CD4-positive, alpha-beta T cell (primary cell): ENCODE data around the gene DCP1A. TPM values are rescaled to one million over a fixed set of nuclear protein-coding genes. Genes with fewer than 3 reads are reported as not detected.

Source experiments
- ATAC-seq: fragments of 200-7000 bp; cut with Tn5 transposase; one replicate; pipeline ENCODE4 v1.10.0; 2022; ENCODE audit warnings: mild to moderate bottlenecking; ENCODE audit not compliant: poor library complexity
- CTCF ChIA-PET: fragments of 350-600 bp; sonication (Branson Sonifier 250); formaldehyde crosslinking; loops from one replicate; lab custom pipeline; 2021; ENCODE audit warnings: antibody characterized with exemption, inconsistent platforms; lab: Charles Lee
- POLR2A ChIA-PET: fragments of 350-600 bp; sonication (Branson Sonifier 250); formaldehyde crosslinking; loops from one replicate; lab custom pipeline; 2021; ENCODE audit warnings: antibody characterized with exemption, inconsistent platforms; lab: Charles Lee
- DNase-seq, 14 experiments: peaks; one replicate each; pipeline ENCODE4 v3.0.0-alpha.2; 2013 to 2020; ENCODE audit warnings: mixed read lengths in 2 of 14
- H3K27ac ChIP-seq, 2 donors: one replicate each; pipeline versions ENCODE4 v1.5.1 to v1.7.0; 2013; ENCODE audit warnings: low read length in 2 of 2, low read depth in 1 of 2, mild to moderate bottlenecking in 1 of 2
- H3K27me3 ChIP-seq, 2 experiments: 1 replicate in 1 of 2; 2 replicates in 1 of 2; pipeline versions ENCODE4 v1.6.1 to v1.7.0; 2013; ENCODE audit warnings: low read length in 2 of 2, control low read depth in 1 of 2, mild to moderate bottlenecking in 1 of 2, moderate library complexity in 1 of 2; ENCODE audit not compliant: insufficient read depth in 2 of 2, control insufficient read depth in 1 of 2
- H3K36me3 ChIP-seq: one replicate; pipeline ENCODE4 v1.6.1; 2013; ENCODE audit warnings: low read length, control low read depth; ENCODE audit not compliant: insufficient read depth
- H3K4me1 ChIP-seq: one replicate; pipeline ENCODE4 v1.6.1; 2013; ENCODE audit warnings: low read length, control low read depth; ENCODE audit not compliant: insufficient read depth
- H3K4me3 ChIP-seq: one replicate; pipeline ENCODE4 v1.5.1; 2013; ENCODE audit warnings: mild to moderate bottlenecking, low read length, moderate library complexity
- H3K9me3 ChIP-seq, 2 experiments: 1 replicate in 1 of 2; 2 replicates in 1 of 2; pipeline versions ENCODE4 v1.6.1 to v1.7.0; 2013; ENCODE audit warnings: low read length in 2 of 2, mild to moderate bottlenecking in 2 of 2, control low read depth in 1 of 2, moderate library complexity in 1 of 2; ENCODE audit not compliant: control insufficient read depth in 1 of 2, insufficient read depth in 1 of 2
- H3K27ac Mint-ChIP-seq: one replicate; pipeline ENCODE4 v1.8.0; 2020; ENCODE audit warnings: mixed read lengths
- H3K27me3 Mint-ChIP-seq: one replicate; pipeline ENCODE4 v1.8.0; 2021; ENCODE audit warnings: mixed read lengths
- H3K36me3 Mint-ChIP-seq: one replicate; pipeline ENCODE4 v1.8.0; 2021; ENCODE audit warnings: low read depth, mixed read lengths
- H3K4me1 Mint-ChIP-seq: one replicate; pipeline ENCODE4 v1.8.0; 2021; ENCODE audit warnings: low read depth, mixed read lengths
- H3K4me3 Mint-ChIP-seq: one replicate; pipeline ENCODE4 v1.8.0; 2020; ENCODE audit warnings: mild to moderate bottlenecking, mixed read lengths
- H3K9me3 Mint-ChIP-seq: one replicate; pipeline ENCODE4 v1.8.0; 2020; ENCODE audit warnings: mixed read lengths
- CTCF ChIP-seq: fragments of 200-600 bp; IDR thresholded peaks from one replicate; pipeline ENCODE4 v1.8.0; 2022; ENCODE audit warnings: antibody characterized with exemption, mild to moderate bottlenecking
- intact Hi-C, 2 experiments: fragments of 100-400 bp; cut with DNase I in 1 of 2; cut with micrococcal nuclease in 1 of 2; formaldehyde crosslinking; loops; one replicate each; pipeline versions ENCODE4 v1.15.1 to v1.9.0; 2023 to 2025; cut with DNase I, micrococcal nuclease
- total RNA-seq, 174 experiments: library from RNA in 2 of 174; stranded (reverse) in 2 of 174; gene quantifications; one replicate each; pipeline ENCODE4 v1.2.3 and lab custom pipeline; 2021 to 2026

DCP1A gene
- total RNA-seq, 2 experiments from 2014 or later = 58.9 to 60.1 TPM

DNA sequence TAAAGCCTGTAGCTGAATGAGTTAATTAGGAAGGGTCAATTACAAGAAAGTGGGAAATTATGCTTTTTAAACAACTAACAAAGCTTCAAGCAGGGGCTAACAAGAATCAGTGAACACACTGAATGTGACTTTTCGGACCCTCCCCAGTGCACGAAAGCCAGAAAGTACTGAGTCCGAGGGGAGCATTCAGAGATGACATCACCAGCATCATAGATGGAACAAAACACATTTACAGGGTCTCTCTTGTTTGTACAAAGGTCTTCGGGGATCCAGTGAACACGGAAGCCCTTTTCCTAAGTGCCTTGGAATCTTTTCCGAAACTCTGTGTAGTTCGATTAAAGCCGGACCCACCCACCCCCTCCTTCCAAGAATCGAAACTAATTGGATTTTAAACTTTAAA is 829 bp downstream of the DCP1A start:
- ATAC-seq (no peak), DNase-seq (peak in 3 of 14 experiments; percentile 8 to 20 (median 15))
- intact Hi-C loops = loop anchor here (2.0 to 10.0 kb wide), 6 partner anchors 48 to 642 kb away; partner anchors contain the start of genes GLT8D1 (in 1 of the 2), PRKCD (in 1 of the 2), SELENOK (in 1 of the 2) and SPCS1 (in 1 of the 2)

DNA sequence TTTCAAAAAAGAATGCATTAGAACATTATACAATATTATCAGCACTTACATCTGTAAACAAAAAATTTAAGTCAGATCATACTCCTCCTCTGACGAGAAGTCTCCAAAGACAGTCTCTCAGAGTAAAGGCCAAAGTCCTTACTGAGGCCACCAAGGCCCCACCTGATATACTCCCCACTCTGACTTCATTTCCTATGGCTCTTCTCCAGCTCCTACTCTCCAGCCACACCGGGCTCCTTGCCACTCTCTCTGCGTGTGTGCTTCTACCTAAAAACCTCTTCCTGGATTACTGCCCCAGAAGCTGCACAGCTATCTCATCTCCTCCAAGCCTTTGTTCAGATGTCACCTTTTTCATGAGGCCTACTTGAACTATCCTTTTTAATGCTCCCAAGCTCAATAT is 5.0 kb downstream of the DCP1A start:
- intact Hi-C loops = loop anchor here in 1 of 2 experiments (10.0 kb wide), 3 partner anchors 178 to 638 kb away; partner anchors contain the start of genes GLT8D1, PRKCD and SPCS1
- H3K4me1 ChIP-seq = peaks cover 8% of the 10 kb centered on the region
- H3K27ac ChIP-seq = no peak overlapping the region
- H3K36me3 Mint-ChIP-seq = peaks cover 73% of the 10 kb centered on the region
- no peaks in the 10 kb centered on the region for H3K9me3 Mint-ChIP-seq
- H3K4me3 Mint-ChIP-seq = no peak overlapping the region
- no peaks in the 10 kb centered on the region for H3K27me3 ChIP-seq
- CTCF ChIA-PET = no interaction called here
- H3K9me3 ChIP-seq = no peaks in the 10 kb centered on the region
- ATAC-seq = no peak
- DNase-seq = no peak
- H3K27ac Mint-ChIP-seq = no peak overlapping the region
- peaks cover 49% of the 10 kb centered on the region for H3K36me3 ChIP-seq
- no peak overlapping the region for H3K4me3 ChIP-seq
- no peaks in the 10 kb centered on the region for H3K27me3 Mint-ChIP-seq
- peaks cover 59% of the 10 kb centered on the region for H3K4me1 Mint-ChIP-seq
- POLR2A ChIA-PET = no interaction called here
- TF ChIP-seq CTCF = no peak

More for the DNA sequence above, 829 bp downstream of the DCP1A start:
- ChIA-PET CTCF (interaction anchor here (0.7 kb wide), 1 partner anchor 592 kb away, joined by 3 read pairs; no protein-coding TSS in a partner anchor), POLR2A (interaction anchor here (1.1 to 2.3 kb wide), 7 partner anchors 14 to 545 kb away, joined by 3 to 24 read pairs (median 4); partner anchors contain the start of genes PRKCD and SELENOK)
- Histone ChIP-seq H3K27ac (peak overlapping the region; percentile 80 to 92), H3K9me3 (no peaks in the 10 kb centered on the region), H3K4me3 (peak overlapping the region; percentile 99), H3K36me3 (peaks cover 18% of the 10 kb centered on the region), H3K27me3 (no peaks in the 10 kb centered on the region), H3K4me1 (peaks cover 15% of the 10 kb centered on the region)
- H3K27ac Mint-ChIP-seq = peak overlapping the region; percentile 98
- H3K27me3 Mint-ChIP-seq = no peaks in the 10 kb centered on the region
- peaks cover 48% of the 10 kb centered on the region for H3K36me3 Mint-ChIP-seq
- TF ChIP-seq CTCF = no peak
- H3K4me3 Mint-ChIP-seq = peak overlapping the region; percentile 99
- H3K9me3 Mint-ChIP-seq = no peaks in the 10 kb centered on the region
- peaks cover 53% of the 10 kb centered on the region for H3K4me1 Mint-ChIP-seq

DNA sequence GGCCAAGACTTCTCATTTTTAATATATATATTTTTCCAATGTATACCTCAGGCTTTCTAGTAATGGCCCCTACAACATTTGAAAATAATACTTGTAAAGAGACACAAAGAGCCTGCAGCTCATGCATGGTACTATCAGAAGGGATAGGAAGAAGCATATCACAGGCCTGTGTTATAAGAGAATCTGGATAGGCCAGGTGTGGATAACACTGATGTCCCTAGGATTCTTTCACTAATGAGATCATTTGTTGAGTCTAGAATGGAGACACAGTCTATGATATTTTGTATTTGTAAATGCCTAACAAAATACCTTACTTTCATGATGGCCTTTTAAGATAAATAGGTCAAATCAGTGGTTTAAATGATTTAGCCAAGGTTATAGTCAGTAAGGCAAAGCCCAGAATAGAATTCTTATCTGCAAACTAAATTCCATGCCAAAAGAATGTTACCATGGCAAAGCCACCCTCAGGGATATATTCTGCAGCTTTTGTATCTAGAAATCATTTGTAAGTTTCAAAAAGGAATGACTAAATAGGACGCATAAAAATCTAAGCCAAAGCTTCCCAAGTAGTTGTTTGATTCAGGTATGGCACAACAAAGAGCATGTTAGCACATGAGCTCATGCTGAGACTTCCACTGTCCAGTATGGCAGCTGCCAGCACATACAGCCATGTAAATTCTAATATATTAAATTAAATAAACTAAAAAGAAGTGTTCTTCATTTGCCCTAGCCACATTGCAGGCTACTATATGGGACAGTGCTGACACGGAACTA is 10.0 kb downstream of the DCP1A start:
- ChIA-PET POLR2A (interaction anchor here (1.0 kb wide), 1 partner anchor 10 kb away, joined by 5 read pairs; the partner anchor contains the start of gene DCP1A), CTCF (interaction anchor here (1.1 kb wide), 1 partner anchor 11 kb away, joined by 3 read pairs; no protein-coding TSS in a partner anchor)
- no peaks in the 10 kb centered on the region for H3K27me3 ChIP-seq
- Mint-ChIP-seq H3K4me3 (no peak overlapping the region), H3K4me1 (peaks cover 27% of the 10 kb centered on the region), H3K9me3 (no peaks in the 10 kb centered on the region), H3K27ac (no peak overlapping the region), H3K27me3 (no peaks in the 10 kb centered on the region), H3K36me3 (peaks cover 70% of the 10 kb centered on the region)
- ATAC-seq (no peak), DNase-seq (no peak)
- intact Hi-C loops = no loop called here
- peaks cover 60% of the 10 kb centered on the region for H3K36me3 ChIP-seq
- no peak overlapping the region for H3K27ac ChIP-seq
- TF ChIP-seq CTCF = no peak
- H3K4me3 ChIP-seq = no peak overlapping the region
- H3K9me3 ChIP-seq = no peaks in the 10 kb centered on the region
- no peaks in the 10 kb centered on the region for H3K4me1 ChIP-seq
